Inferior parietal cortex (tissue), 1 donor: Measurements from ENCODE around the gene ZFAND3.

Source experiments
- DNase-seq: peaks from one replicate; pipeline ENCODE4 v3.0.0-alpha.2; 2016; ENCODE audit errors: extremely low spot score

Gene ZFAND3

GRCh38 chr6:37798436-37799262 lies 20.9 kb upstream of the ZFAND3 start:
- DNase-seq, result no peak

GRCh38 chr6:37799263-37799644 lies 20.3 kb upstream of the ZFAND3 start:
- DNase-seq, result no peak

- no peak for DNase-seq
These were observed 18.6 kb upstream of the ZFAND3 start for GRCh38 chr6:37800703-37801604.

GRCh38 chr6:37801605-37801940 lies 18.0 kb upstream of the ZFAND3 start:
- no peak for DNase-seq

- DNase-seq, result no peak
These were observed 16.7 kb upstream of the ZFAND3 start for GRCh38 chr6:37802810-37803209.

GRCh38 chr6:37804586-37804985 lies 14.9 kb upstream of the ZFAND3 start:
- DNase-seq, result no peak

GRCh38 chr6:37806213-37806612 lies 13.3 kb upstream of the ZFAND3 start:
- DNase-seq, result no peak

- DNase-seq, result no peak
These were observed 11.9 kb upstream of the ZFAND3 start for GRCh38 chr6:37807656-37808055.

- DNase-seq, result no peak
These were observed 10.4 kb upstream of the ZFAND3 start for GRCh38 chr6:37809197-37809543.

- no peak for DNase-seq
These were observed 6.7 kb upstream of the ZFAND3 start for GRCh38 chr6:37812841-37813240.

GRCh38 chr6:37814374-37814773 lies 5.2 kb upstream of the ZFAND3 start:
- no peak for DNase-seq

GRCh38 chr6:37816599-37817375 lies 2.7 kb upstream of the ZFAND3 start:
- DNase-seq, result no peak

- DNase-seq, result no peak
These were observed 871 bp upstream of the ZFAND3 start for GRCh38 chr6:37818536-37819176.

- peak; percentile 29 for DNase-seq
These were observed 533 bp downstream of the ZFAND3 start for GRCh38 chr6:37819802-37820717.

- no peak for DNase-seq
These were observed 1.2 kb downstream of the ZFAND3 start for GRCh38 chr6:37820718-37821079.

GRCh38 chr6:37821446-37821845 lies 1.9 kb downstream of the ZFAND3 start:
- no peak for DNase-seq

GRCh38 chr6:37822851-37823682 lies 3.5 kb downstream of the ZFAND3 start:
- DNase-seq, result no peak

GRCh38 chr6:37824170-37824569 lies 4.6 kb downstream of the ZFAND3 start:
- no peak for DNase-seq

GRCh38 chr6:37826188-37826587 lies 6.7 kb downstream of the ZFAND3 start:
- DNase-seq, result no peak

GRCh38 chr6:37826993-37827392 lies 7.5 kb downstream of the ZFAND3 start:
- no peak for DNase-seq
